Activated T-cell treated with anti-CD3 and anti-CD28 coated beads for 24 hours (primary cell): ENCODE results near the gene SLC12A8.
A peak's percentile ranks its signal among the peaks of the same experiment; 100 is the strongest.

Source experiments
- DNase-seq: peaks from one replicate; pipeline ENCODE4 v3.0.0-alpha.2; 2020; ENCODE audit warnings: low read depth

Gene SLC12A8

GRCh38 chr3:125076464-125076863 is 136.1 kb downstream of the SLC12A8 start:
- DNase-seq = no peak

GRCh38 chr3:125075738-125076137 is 136.8 kb downstream of the SLC12A8 start:
- DNase-seq = no peak

- no peak for DNase-seq
Observed at GRCh38 chr3:125073390-125073905, 139.1 kb downstream of the SLC12A8 start.

GRCh38 chr3:125072749-125073389 is 139.7 kb downstream of the SLC12A8 start:
- DNase-seq = no peak

GRCh38 chr3:125072301-125072700 is 140.2 kb downstream of the SLC12A8 start:
- DNase-seq = no peak

- DNase-seq = no peak
Observed at GRCh38 chr3:125069968-125070745, 142.4 kb downstream of the SLC12A8 start.

- no peak for DNase-seq
Observed at GRCh38 chr3:125069452-125069851, 143.1 kb downstream of the SLC12A8 start.

GRCh38 chr3:125068265-125068664 is 144.3 kb downstream of the SLC12A8 start:
- no peak for DNase-seq

- DNase-seq = no peak
Observed at GRCh38 chr3:125067225-125067624, 145.3 kb downstream of the SLC12A8 start.

- DNase-seq = no peak
Observed at GRCh38 chr3:125062904-125063618, 149.5 kb downstream of the SLC12A8 start.

GRCh38 chr3:125061646-125062045 is 150.9 kb downstream of the SLC12A8 start:
- DNase-seq = no peak

GRCh38 chr3:125061170-125061569 is 151.4 kb downstream of the SLC12A8 start:
- no peak for DNase-seq

- DNase-seq = no peak
Observed at GRCh38 chr3:125059488-125060245, 152.9 kb downstream of the SLC12A8 start.

- DNase-seq = no peak
Observed at GRCh38 chr3:125058959-125059358, 153.6 kb downstream of the SLC12A8 start.

GRCh38 chr3:125058529-125058928 is 154.0 kb downstream of the SLC12A8 start:
- DNase-seq = no peak

GRCh38 chr3:125057186-125057850 is 155.2 kb downstream of the SLC12A8 start:
- DNase-seq = no peak

- peak; percentile 66 for DNase-seq
Observed at GRCh38 chr3:125055913-125056745, 156.4 kb downstream of the SLC12A8 start, which contains the start of gene HEG1. TSS of gene HEG1 (minus strand) at chr3:125055997. CDS start at chr3:125055890, 107 bp downstream.

GRCh38 chr3:125055331-125055912 is 157.1 kb downstream of the SLC12A8 start:
- no peak for DNase-seq

GRCh38 chr3:125054449-125055329 is 157.9 kb downstream of the SLC12A8 start:
- no peak for DNase-seq
